Keratinocyte (primary cell): ENCODE data around the gene CDK15. TPM values are rescaled to one million over a fixed set of nuclear protein-coding genes. Genes with fewer than 3 reads are reported as not detected.

Experiments
- DNase-seq: peaks from one replicate; pipeline ENCODE4 v3.0.0-alpha.2; 2011; ENCODE audit warnings: low read depth, missing footprints, low spot score
- FAIRE-seq: peaks from 2 replicates; lab custom pipeline; 2011; peaks lifted over from hg19 to GRCh38; lab: Jason Lieb, UNC
- H2AFZ ChIP-seq: 2 replicates; pipeline ENCODE4 v1.6.0; 2012; ENCODE audit warnings: low read length, control low read depth, inconsistent platforms; ENCODE audit not compliant: control insufficient read depth
- H3K27ac ChIP-seq: 2 replicates; pipeline ENCODE4 v1.5.1; 2011; ENCODE audit warnings: low read length; ENCODE audit not compliant: control insufficient read depth, insufficient read depth
- H3K27me3 ChIP-seq: 3 replicates; pipeline ENCODE4 v1.6.0; 2011; ENCODE audit warnings: low read length; ENCODE audit not compliant: control insufficient read depth, insufficient read depth; ENCODE audit errors: extremely low read depth
- H3K36me3 ChIP-seq, 2 experiments: 2 replicates in 1 of 2; 3 replicates in 1 of 2; pipeline ENCODE4 v1.5.1; 2011; ENCODE audit warnings: low read length in 2 of 2, mild to moderate bottlenecking in 1 of 2; ENCODE audit not compliant: control insufficient read depth in 2 of 2, insufficient read depth in 2 of 2; ENCODE audit errors: extremely low read depth in 1 of 2
- H3K4me1 ChIP-seq: 3 replicates; pipeline ENCODE4 v1.5.1; 2011; ENCODE audit warnings: low read length; ENCODE audit not compliant: control insufficient read depth, insufficient read depth; ENCODE audit errors: extremely low read depth
- H3K4me2 ChIP-seq: 3 replicates; pipeline ENCODE4 v1.6.0; 2011; ENCODE audit warnings: low read depth, low read length; ENCODE audit not compliant: control insufficient read depth, insufficient read depth; ENCODE audit errors: extremely low read depth
- H3K4me3 ChIP-seq, 3 experiments: fragments of 200-600 bp in 1 of 3; sonication (generic) in 1 of 3; 2 replicates in 2 of 3; 3 replicates in 1 of 3; pipeline ENCODE4 v1.5.1; 2011 to 2016; ENCODE audit warnings: low read length in 3 of 3, mild to moderate bottlenecking in 3 of 3, control low read depth in 2 of 3, inconsistent platforms in 1 of 3, low read depth in 1 of 3, mixed read lengths in 1 of 3, mixed run types in 1 of 3, moderate library complexity in 1 of 3; ENCODE audit not compliant: control insufficient read depth in 2 of 3, insufficient read depth in 2 of 3; ENCODE audit errors: extremely low read depth in 1 of 3
- H3K79me2 ChIP-seq: 2 replicates; pipeline ENCODE4 v1.6.0; 2012; ENCODE audit warnings: low read length; ENCODE audit not compliant: control insufficient read depth, insufficient read depth
- H3K9ac ChIP-seq: 3 replicates; pipeline ENCODE4 v1.6.0; 2011; ENCODE audit warnings: low read length; ENCODE audit not compliant: control insufficient read depth, insufficient read depth; ENCODE audit errors: extremely low read depth
- H3K9me1 ChIP-seq: 3 replicates; pipeline ENCODE4 v1.6.0; 2011; ENCODE audit warnings: low read length; ENCODE audit not compliant: control insufficient read depth, insufficient read depth; ENCODE audit errors: extremely low read depth
- H3K9me3 ChIP-seq: 2 replicates; pipeline ENCODE4 v1.5.1; 2012; ENCODE audit warnings: low read depth, low read length; ENCODE audit not compliant: control insufficient read depth
- H4K20me1 ChIP-seq: 3 replicates; pipeline ENCODE4 v1.6.0; 2011; ENCODE audit warnings: low read length; ENCODE audit not compliant: control insufficient read depth, insufficient read depth; ENCODE audit errors: extremely low read depth
- EZH2 ChIP-seq: IDR thresholded peaks from one replicate; pipeline ENCODE4 v1.6.1; 2012; ENCODE audit warnings: inconsistent platforms, mild to moderate bottlenecking, low read length, moderate library complexity
- dilution Hi-C: fragments of 300-500 bp; cut with MboI; formaldehyde crosslinking; loops from one replicate; pipeline ENCODE4 v1.7.0; 2020; ENCODE audit warnings: low sequenced_read_pairs; ENCODE audit not compliant: extremely low pct_ligation_motif_present
- polyA plus RNA-seq, 5 experiments: library from polyadenylated mRNA; depleted of rRNA in 3 of 5; stranded (reverse) in 3 of 5; stranded (forward) in 1 of 5; unstranded in 1 of 5; fragments of >200 nt; gene quantifications; 1 replicate in 1 of 5; 2 replicates in 3 of 5; 3 replicates in 1 of 5; pipeline versions ENCODE4 v1.2.1 to v1.2.3, GENCODE V29; 2011 to 2012; ENCODE audit warnings: missing spikeins in 2 of 5, low read depth in 1 of 5, low replicate concordance in 1 of 5
- TF ChIP-seq, protein P1 (sequence below), 3 experiments: IDR thresholded peaks in 1 of 3; conservative IDR thresholded peaks in 1 of 3; optimal IDR thresholded peaks in 1 of 3; 2 replicates in 2 of 3; 3 replicates in 1 of 3; pipeline versions ENCODE3 to v1.5.1; 2011; ENCODE audit warnings: low read length in 3 of 3, mild to moderate bottlenecking in 3 of 3, moderate library complexity in 2 of 3, control low read depth in 1 of 3, inconsistent platforms in 1 of 3; ENCODE audit not compliant: insufficient read depth in 2 of 3; ENCODE audit errors: extremely low read depth in 1 of 3

Gene CDK15
- polyA plus RNA-seq, 1 donor (not counting 4 experiments of a cell fraction or from before 2014, with no cell fraction given) = 0.96 TPM

GRCh38 chr2:201904538-201905420 lies 98.4 kb downstream of the CDK15 start:
- peaks cover 3% of the 10 kb centered on the region for H3K4me1 ChIP-seq
- no peak overlapping the region for H2AFZ ChIP-seq
- dilution Hi-C loops = no loop called here
- H3K9ac ChIP-seq = no peak overlapping the region
- H3K4me3 ChIP-seq = no peak overlapping the region
- no peaks in the 10 kb centered on the region for H3K79me2 ChIP-seq
- H3K9me3 ChIP-seq = no peaks in the 10 kb centered on the region
- no peak overlapping the region for H3K27ac ChIP-seq
- no peaks in the 10 kb centered on the region for H3K36me3 ChIP-seq
- no peak for FAIRE-seq
- no peak for TF ChIP-seq EZH2
- TF ChIP-seq, protein P1, sequence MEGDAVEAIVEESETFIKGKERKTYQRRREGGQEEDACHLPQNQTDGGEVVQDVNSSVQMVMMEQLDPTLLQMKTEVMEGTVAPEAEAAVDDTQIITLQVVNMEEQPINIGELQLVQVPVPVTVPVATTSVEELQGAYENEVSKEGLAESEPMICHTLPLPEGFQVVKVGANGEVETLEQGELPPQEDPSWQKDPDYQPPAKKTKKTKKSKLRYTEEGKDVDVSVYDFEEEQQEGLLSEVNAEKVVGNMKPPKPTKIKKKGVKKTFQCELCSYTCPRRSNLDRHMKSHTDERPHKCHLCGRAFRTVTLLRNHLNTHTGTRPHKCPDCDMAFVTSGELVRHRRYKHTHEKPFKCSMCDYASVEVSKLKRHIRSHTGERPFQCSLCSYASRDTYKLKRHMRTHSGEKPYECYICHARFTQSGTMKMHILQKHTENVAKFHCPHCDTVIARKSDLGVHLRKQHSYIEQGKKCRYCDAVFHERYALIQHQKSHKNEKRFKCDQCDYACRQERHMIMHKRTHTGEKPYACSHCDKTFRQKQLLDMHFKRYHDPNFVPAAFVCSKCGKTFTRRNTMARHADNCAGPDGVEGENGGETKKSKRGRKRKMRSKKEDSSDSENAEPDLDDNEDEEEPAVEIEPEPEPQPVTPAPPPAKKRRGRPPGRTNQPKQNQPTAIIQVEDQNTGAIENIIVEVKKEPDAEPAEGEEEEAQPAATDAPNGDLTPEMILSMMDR (optimal IDR thresholded peaks at IDR 0.05 in 1 of 3, IDR thresholded peaks at IDR 0.05 in 1 of 3, conservative IDR thresholded peaks at IDR 0.05 in 1 of 3; ENCODE audit: extremely low read depth in 1 of 3, insufficient read depth in 2 of 3, low read length in 3 of 3) = no peak
- no peak for DNase-seq
- H4K20me1 ChIP-seq = no peaks in the 10 kb centered on the region
- no peaks in the 10 kb centered on the region for H3K27me3 ChIP-seq
- no peaks in the 10 kb centered on the region for H3K9me1 ChIP-seq
- H3K4me2 ChIP-seq = no peak overlapping the region

GRCh38 chr2:201906777-201907562 lies 100.6 kb downstream of the CDK15 start:
- dilution Hi-C loops = no loop called here
- no peaks in the 10 kb centered on the region for H3K9me1 ChIP-seq
- TF ChIP-seq EZH2 = no peak
- TF ChIP-seq, protein P1 (optimal IDR thresholded peaks at IDR 0.05 in 1 of 3, IDR thresholded peaks at IDR 0.05 in 1 of 3, conservative IDR thresholded peaks at IDR 0.05 in 1 of 3; ENCODE audit: extremely low read depth in 1 of 3, insufficient read depth in 2 of 3, low read length in 3 of 3) = no peak
- no peaks in the 10 kb centered on the region for H3K4me1 ChIP-seq
- H3K79me2 ChIP-seq = no peaks in the 10 kb centered on the region
- H3K9me3 ChIP-seq = no peaks in the 10 kb centered on the region
- no peak overlapping the region for H2AFZ ChIP-seq
- H3K9ac ChIP-seq = no peak overlapping the region
- H3K4me2 ChIP-seq = no peak overlapping the region
- DNase-seq = no peak
- no peaks in the 10 kb centered on the region for H4K20me1 ChIP-seq
- no peaks in the 10 kb centered on the region for H3K36me3 ChIP-seq
- no peak for FAIRE-seq
- H3K27me3 ChIP-seq = no peaks in the 10 kb centered on the region
- no peak overlapping the region for H3K27ac ChIP-seq
- H3K4me3 ChIP-seq = no peak overlapping the region
